ENCODE measurements around the gene RABGAP1L. TPM values are rescaled to one million over a fixed set of nuclear protein-coding genes. Genes with fewer than 3 reads are reported as not detected.

Gene RABGAP1L
- total RNA-seq, 4 donors from 2014 or later = 38.8 to 54.7 (median 50.5) TPM

GRCh38 chr1:174189428-174190062 is 30.2 kb downstream of the RABGAP1L start:
- H3K4me3 ChIP-seq (ENCODE audit: low read depth, poor library complexity, severe bottlenecking) = no peak overlapping the region
- WGBS, 2 donors = 89 to 90% methylated on average over 4 of the region's 4 CpGs
- intact Hi-C loops (cut with DNase I; ENCODE audit: low total_unique reads) = no loop called here
- no peak for TF ChIP-seq POLR2A (IDR thresholded peaks at IDR 0.05)
- TF ChIP-seq CTCF (IDR thresholded peaks at IDR 0.05) = no peak
- DNase-seq (ENCODE audit: low spot score in 2 of 2) = no peak

GRCh38 chr1:174190691-174191199 is 31.4 kb downstream of the RABGAP1L start:
- no peak overlapping the region for H3K4me3 ChIP-seq (ENCODE audit: low read depth, poor library complexity, severe bottlenecking)
- DNase-seq (ENCODE audit: low spot score in 2 of 2) = no peak
- TF ChIP-seq POLR2A (IDR thresholded peaks at IDR 0.05) (no peak), CTCF (IDR thresholded peaks at IDR 0.05) (no peak)
- intact Hi-C loops (cut with DNase I; ENCODE audit: low total_unique reads) = no loop called here
- WGBS, 2 donors = 71 to 75% methylated on average over 6 of the region's 6 CpGs

GRCh38 chr1:174191349-174191862 is 32.1 kb downstream of the RABGAP1L start:
- no peak overlapping the region for H3K4me3 ChIP-seq (ENCODE audit: low read depth, poor library complexity, severe bottlenecking)
- 26 to 42% methylated on average over 4 of the region's 4 CpGs for WGBS, 2 donors
- intact Hi-C loops (cut with DNase I; ENCODE audit: low total_unique reads) = no loop called here
- TF ChIP-seq CTCF (IDR thresholded peaks at IDR 0.05) (no peak), POLR2A (IDR thresholded peaks at IDR 0.05) (no peak)
- no peak for DNase-seq (ENCODE audit: low spot score in 2 of 2)

GRCh38 chr1:174194461-174194860 is 35.1 kb downstream of the RABGAP1L start:
- WGBS, 2 donors = 84 to 86% methylated on average over 6 of the region's 6 CpGs
- H3K4me3 ChIP-seq (ENCODE audit: low read depth, poor library complexity, severe bottlenecking) = no peak overlapping the region
- DNase-seq (ENCODE audit: low spot score in 2 of 2) = no peak
- intact Hi-C loops (cut with DNase I; ENCODE audit: low total_unique reads) = no loop called here
- TF ChIP-seq CTCF (IDR thresholded peaks at IDR 0.05) (no peak), POLR2A (IDR thresholded peaks at IDR 0.05) (no peak)

- no peak overlapping the region for H3K4me3 ChIP-seq (ENCODE audit: low read depth, poor library complexity, severe bottlenecking)
- DNase-seq (ENCODE audit: low spot score in 2 of 2) = no peak
- intact Hi-C loops (cut with DNase I; ENCODE audit: low total_unique reads) = no loop called here
- TF ChIP-seq POLR2A (IDR thresholded peaks at IDR 0.05) (no peak), CTCF (IDR thresholded peaks at IDR 0.05) (no peak)
- WGBS, 2 donors = 98% methylated on average over 2 of the region's 2 CpGs
These were observed 37.8 kb downstream of the RABGAP1L start for GRCh38 chr1:174197088-174197487.

All from lower leg skin (tissue), 4 donors.